ENCODE measurements around the gene NMNAT3.

Gene NMNAT3

GRCh38 chr3:139674571-139675260, 3.1 kb downstream of the NMNAT3 start:
- no peak for DNase-seq

DNA sequence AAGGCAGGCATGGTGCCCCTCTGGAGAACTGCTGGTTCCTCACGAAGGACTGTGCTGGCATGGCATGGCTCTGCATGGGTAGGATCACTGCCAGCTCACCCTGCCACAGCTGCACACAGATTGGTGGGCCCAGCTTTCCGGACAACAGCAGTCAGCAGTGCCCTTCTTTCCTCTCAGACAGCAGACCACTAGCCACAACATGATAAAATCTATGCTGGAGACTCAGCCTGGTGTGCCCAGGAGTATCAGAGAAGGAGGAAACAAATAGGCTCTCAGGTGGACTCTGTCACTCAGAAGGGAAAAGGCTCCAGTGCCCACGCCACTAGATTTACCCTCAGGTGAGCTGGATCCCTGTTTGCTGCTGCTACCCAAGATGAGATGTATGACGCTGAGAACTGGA, 4.9 kb downstream of the NMNAT3 start:
- DNase-seq: no peak

DNA sequence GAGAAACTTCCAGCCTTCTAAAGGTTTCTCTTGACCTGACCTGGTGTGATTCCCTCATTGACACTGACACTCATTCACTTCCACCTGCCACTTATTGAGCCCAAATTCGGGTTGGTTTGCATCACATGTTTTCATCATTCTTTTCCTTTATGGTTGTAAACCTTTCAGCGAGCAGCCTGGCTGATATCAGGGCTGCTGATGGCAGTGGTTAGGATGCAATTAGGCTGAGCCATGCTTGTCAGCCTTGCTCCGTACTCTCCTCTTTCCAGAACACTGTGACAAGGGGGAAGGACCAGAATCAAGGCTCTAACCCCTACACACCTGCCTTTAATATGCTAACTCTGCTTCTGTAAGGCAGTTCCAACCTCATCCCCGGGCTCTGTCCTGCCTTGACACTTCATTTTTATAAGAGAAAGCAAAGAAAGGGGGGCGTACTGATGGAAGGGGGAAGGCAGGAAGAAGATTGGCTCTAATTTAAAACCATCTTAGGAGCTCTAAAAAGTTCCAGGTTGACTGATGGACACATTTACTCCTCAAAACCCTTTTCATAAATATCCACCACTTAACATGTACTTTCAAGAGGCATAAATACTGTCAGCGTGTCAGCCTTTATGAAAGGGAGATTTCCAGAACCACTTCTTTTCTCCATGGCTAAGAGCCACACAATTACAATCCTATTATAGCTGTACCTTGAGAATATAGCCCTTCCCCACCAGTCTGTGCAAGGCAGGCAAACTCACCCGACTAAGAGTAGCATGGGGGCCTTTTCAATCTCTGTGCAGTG, 5.7 kb downstream of the NMNAT3 start:
- no peak for DNase-seq

DNA sequence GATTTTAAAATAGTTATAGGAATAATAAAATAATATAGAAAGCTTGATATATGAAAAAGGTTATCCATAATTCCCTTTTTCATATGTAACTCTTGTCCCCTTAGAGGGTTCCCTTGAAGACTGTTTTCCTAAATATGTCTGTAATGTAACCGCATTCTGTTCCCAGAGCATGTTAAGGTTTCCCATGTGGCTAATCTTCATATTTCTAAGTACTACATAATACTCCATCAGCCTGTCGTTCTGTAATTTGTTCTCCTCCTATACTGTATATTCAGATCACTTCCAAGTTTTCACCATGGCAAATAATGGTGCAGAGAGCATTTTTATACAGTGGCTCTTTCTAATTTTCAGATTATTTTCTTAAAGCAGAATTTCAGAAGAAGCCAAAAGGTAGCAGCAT, 6.7 kb downstream of the NMNAT3 start:
- DNase-seq: no peak

GRCh38 chr3:139670196-139670595, 7.6 kb downstream of the NMNAT3 start:
- no peak for DNase-seq

DNA sequence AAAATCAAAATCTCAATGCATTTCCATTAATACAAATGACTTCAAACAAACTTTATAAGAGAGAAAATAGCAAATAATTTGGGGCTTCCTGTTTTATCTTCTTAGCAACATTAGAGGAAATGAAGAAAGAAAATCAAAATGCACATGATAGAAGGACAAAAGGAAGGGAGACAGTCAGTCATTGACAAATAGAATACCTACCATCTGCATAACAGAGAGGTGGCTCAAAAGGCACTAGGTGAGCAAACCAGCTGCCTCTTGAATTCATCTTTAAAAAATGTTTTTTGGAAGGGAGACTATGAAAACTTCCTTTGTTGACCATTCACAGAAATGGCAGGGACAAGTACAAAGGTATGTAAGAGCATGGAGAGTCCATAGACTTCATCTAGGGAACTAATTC, 9.4 kb downstream of the NMNAT3 start:
- DNase-seq: no peak

- no peak for DNase-seq
These were observed 12.8 kb downstream of the NMNAT3 start for GRCh38 chr3:139664958-139665357.

GRCh38 chr3:139660269-139660668, 17.5 kb downstream of the NMNAT3 start:
- DNase-seq: no peak

DNA sequence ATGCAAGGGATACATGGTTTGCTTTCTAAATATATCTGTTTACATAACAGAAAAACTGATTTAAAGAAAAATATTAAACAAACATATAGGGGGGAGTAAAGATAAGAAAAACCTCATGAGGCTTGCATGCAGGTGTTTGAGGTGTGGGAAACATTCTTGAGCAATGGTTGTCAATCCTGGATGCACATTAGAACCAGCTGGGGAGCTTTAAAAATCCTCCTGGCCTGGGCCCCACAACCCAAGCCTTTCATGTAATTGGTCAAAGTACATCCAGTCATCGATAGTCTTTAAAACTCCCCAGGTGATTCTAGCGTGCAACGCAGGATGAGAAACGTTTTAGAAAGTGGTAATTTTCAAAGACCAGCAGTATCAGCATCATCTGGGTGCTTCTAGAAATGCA, 18.3 kb downstream of the NMNAT3 start:
- DNase-seq: no peak

- DNase-seq: no peak
These were observed 19.8 kb downstream of the NMNAT3 start for GRCh38 chr3:139657936-139658335.

DNA sequence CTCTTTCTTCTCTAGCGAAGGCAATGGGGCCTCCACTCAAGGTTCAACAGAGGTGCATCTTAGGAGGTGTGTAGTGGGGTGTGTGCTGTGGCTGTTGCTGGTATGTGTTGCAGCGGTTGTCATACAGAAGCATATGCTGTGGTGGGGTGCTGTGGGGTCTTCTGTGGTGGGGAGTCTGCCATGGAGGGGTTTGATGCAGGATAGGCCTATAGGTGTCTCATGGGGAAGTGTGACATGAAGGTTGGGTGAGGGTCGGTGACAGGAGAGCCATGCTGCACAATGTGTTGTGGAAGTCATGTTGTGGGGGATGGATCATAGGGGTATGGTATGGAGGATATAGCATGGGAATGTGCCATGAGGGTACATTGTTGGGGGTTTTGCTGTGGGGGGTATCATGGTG, 20.3 kb downstream of the NMNAT3 start:
- DNase-seq: no peak

GRCh38 chr3:139655909-139656595, 21.7 kb downstream of the NMNAT3 start:
- DNase-seq: no peak

DNA sequence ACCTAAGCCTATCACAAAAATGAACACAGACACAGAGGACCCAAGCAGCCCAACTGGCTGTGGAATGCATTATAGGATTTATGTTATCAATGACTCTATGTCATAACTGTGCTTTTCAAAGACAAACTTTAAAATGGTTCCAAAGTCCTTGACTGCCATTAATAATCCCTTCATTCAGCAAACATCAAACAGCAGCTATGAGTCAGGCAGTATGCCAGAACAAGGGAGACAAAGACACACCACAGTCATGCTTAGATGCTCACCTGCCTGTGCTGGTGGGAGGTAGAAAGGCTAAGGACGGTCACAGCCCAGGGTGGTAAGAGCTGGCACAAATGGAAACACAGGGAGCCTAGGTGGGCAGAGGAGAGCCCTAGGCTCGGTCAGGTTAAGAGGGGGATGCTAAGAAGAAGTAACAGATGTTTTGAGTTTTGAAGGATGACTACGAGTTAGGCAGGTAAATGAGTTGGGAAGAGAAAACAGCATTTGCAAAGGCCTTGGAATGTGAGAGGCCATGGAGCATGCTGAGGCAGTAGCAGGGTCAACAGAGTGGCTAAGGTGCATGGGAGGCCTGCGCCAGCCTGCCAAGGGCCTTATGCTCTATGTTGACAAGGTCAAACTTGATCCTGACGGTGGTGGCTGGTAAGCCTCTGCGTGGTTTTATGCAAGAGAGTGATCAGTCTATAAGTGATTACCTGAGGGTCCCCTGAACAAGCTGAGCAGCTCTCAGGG, 23.0 kb downstream of the NMNAT3 start:
- no peak for DNase-seq

DNA sequence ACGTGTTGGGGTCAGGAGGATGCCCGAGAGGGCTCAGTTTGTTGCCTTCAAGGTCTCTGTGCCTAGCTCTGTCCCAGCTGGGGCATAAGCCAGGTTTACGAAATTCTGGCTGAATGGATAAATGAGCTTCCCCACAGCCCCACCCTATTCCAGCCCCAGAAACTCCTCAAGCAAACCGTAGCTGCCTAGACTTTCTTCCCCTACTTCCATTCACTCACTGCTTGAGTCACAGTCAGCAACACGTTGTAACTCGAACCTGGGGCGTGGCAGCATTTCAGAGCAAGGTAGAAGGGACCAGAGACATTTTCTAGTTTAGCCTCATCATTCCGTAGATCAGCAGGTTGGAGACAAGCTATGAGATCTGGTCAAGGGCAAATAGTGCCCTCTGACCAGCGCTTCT, 24.2 kb downstream of the NMNAT3 start:
- DNase-seq: no peak

DNA sequence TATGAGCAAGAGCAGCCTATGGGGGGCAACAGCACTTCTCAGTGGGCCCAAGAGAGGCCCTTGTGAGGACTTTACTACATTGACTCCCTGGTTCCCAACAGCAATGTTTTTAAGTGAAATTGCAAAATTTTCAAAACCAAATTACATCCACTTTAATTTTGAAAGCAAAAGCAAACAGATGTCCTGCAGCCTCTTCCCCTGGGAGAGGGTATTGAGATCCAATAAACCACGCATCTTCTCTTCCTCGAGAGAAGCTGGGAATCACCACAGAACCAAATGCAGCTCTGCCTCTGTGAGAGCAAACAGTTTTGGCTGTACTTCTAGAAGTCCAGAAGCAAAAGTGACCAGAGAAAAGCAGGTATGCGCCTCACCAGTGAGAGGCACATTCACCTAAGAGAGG, 25.2 kb downstream of the NMNAT3 start:
- DNase-seq: no peak

- DNase-seq: no peak
These were observed 29.8 kb downstream of the NMNAT3 start for GRCh38 chr3:139647866-139648435.

- no peak for DNase-seq
These were observed 31.3 kb downstream of the NMNAT3 start for GRCh38 chr3:139646512-139646911.

GRCh38 chr3:139642996-139643395, 34.8 kb downstream of the NMNAT3 start:
- DNase-seq: no peak

DNA sequence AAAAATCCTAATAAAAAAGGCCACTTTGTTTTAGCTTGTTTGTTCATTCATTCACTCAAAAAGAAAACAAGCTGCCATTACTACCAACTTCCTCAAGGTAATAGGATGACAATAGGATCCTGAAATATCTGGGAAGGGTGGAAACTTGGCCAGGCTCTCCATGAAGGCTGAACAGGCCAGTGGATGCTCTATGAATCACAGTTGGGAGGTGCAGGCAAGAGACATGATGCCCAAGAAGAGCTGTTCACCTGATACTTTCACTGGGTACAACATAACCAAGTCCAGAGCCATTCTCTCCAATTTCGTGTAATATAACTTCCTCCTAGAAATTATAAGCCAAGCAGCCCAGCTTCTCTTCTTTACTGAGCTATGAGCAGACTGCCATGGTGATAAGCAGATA, 37.3 kb downstream of the NMNAT3 start:
- no peak for DNase-seq

DNA sequence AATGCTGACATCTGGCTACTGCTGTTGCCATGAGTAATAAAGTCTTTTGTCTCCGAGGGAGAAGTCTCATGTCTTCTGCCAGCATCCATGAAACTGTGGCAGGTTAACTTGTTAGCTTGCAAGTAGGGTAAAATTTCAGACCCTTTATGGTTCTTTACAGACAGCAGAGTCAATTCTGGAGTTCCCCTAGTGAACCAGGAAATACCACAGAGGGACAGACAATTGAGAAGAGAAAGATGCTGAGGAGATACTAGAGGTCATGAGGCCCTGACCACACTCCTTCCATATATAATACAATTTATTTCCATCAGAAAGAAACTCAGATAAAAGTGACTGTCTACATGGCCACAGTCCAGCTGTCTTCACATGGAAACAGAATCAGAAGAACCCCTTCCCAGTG, 38.1 kb downstream of the NMNAT3 start:
- DNase-seq: no peak

DNA sequence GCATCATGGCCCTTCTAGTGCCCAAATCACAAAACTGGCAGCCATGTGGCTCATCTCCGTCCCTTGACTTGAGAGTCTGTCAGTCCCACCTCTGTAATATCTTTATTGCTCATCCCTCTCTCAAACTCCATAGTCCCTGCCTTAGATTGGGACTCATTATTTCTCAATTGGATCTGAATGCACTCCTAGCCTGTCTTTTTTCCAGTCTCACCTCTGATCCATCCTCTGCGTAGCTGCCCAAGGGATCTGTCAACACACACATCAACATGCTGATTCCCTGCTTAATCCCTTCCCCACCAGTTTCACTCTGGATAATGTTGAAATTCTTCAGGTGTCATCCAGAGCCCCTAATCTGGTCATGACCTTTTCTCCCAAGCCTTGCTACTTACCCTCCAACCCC, 39.3 kb downstream of the NMNAT3 start:
- no peak for DNase-seq

GRCh38 chr3:139636511-139636910, 41.3 kb downstream of the NMNAT3 start:
- DNase-seq: no peak

DNA sequence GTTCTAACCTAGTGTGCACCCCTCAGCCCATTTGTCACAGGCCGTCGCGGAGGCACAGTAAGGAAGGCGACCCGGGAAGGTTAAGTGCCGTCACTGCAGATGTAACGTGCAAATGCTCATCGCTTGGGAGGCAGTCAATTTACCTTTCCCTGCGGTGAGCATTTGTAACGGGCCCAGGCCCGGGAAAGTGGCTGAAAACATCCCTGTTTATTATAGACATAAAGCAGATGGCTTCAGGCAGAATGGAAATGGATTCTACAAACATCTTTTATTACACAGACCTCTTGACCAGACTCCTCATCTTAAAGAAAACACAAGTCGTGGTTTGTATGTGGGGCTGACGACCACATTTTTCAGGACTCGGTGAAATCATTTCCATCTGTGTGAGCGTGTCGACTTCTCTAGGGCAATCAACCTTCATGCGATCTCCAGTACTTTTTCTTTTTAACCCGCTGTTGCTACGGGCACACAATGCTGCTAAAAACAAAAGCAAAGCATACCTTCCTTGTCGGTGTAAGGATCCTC, 43.6 kb downstream of the NMNAT3 start:
- DNase-seq: no peak

Data from bone marrow (tissue), 2 donors.